Right ventricle myocardium inferior (tissue), 1 donor: ENCODE measurements around the gene TMEM87A. TPM values are rescaled to one million over a fixed set of nuclear protein-coding genes. Genes with fewer than 3 reads are reported as not detected.
"Not testable (repeated sequence)": the region's sequence is repeated elsewhere in the genome, so short reads cannot be mapped to it uniquely, and the experiment has no call there.

Source experiments
- ATAC-seq: fragments of 200-7000 bp; cut with Tn5 transposase; one replicate; pipeline ENCODE4 v1.9.1; 2020; ENCODE audit warnings: mild to moderate bottlenecking, moderate library complexity
- DNase-seq: peaks from one replicate; pipeline ENCODE4 v3.0.0; 2021; ENCODE audit errors: missing footprints
- intact Hi-C: fragments of 100-400 bp; cut with DNase I; formaldehyde crosslinking; loops from one replicate; pipeline ENCODE4 v1.11.0; 2022
- total RNA-seq: library from RNA; stranded (reverse); fragmentation: NEBNext Ultra II Directional; extraction: Animal tissue kit (Norgen Biotek cat#: 25700); gene quantifications from one replicate; pipeline ENCODE4 v1.2.1, GENCODE V29; 2021
- donor health status: DM: no; HTN: yes; CAD: no; lungs with severe emphysema.

TMEM87A gene
- total RNA-seq, 1 donor from 2014 or later = 19.0 TPM

DNA sequence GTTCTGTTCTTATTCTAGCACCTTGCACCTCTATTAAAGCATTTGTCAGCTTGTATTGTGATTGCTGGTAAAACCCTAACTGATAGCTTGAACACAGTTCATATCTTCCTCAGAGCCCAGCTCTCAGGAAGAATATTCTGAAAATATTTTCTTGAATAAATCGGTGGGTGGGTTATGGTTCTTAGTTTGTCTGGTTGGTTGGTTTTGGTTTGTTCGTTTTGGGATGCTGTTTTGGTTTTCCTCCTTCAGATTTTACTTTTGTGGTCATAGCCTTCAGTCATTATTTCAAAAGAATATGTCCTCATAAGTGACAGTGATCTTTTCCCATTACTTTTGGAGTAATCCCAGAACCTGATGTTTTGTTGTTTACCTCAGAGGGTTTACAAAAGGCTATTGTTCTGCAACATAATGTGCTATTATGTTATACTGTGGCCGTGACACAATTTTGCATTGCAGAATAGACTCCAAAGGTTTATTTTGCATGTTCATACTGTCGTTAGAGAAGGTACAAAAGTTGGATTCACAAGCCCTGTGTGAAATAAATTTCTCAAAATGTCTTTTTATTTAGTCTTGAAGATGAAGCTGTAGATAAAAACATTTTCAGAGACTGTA lies 2.7 kb upstream of the TMEM87A start:
- DNase-seq (no peak), ATAC-seq (no peak)
- intact Hi-C loops = loop anchor here (10.0 kb wide), 1 partner anchor 199 kb away; no protein-coding TSS in a partner anchor

DNA sequence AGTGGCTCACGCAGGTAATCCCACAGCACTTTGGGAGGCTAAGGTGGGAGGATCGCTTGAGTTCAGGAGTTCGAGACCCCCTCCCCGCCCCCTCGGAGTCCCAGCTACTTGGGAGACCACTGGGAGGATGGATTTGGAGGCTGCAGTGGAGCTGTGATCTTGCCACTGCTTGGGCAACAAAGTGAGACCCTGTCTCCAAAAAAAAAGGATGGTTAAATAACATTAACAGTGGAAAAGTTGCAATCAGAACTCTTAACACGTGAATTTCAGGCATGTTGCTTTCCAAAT lies 1.4 kb upstream of the TMEM87A start:
- intact Hi-C loops = loop anchor here (5.0 to 10.0 kb wide), 2 partner anchors 113 to 200 kb away; no protein-coding TSS in a partner anchor
- ATAC-seq = no peak
- DNase-seq = no peak

DNA sequence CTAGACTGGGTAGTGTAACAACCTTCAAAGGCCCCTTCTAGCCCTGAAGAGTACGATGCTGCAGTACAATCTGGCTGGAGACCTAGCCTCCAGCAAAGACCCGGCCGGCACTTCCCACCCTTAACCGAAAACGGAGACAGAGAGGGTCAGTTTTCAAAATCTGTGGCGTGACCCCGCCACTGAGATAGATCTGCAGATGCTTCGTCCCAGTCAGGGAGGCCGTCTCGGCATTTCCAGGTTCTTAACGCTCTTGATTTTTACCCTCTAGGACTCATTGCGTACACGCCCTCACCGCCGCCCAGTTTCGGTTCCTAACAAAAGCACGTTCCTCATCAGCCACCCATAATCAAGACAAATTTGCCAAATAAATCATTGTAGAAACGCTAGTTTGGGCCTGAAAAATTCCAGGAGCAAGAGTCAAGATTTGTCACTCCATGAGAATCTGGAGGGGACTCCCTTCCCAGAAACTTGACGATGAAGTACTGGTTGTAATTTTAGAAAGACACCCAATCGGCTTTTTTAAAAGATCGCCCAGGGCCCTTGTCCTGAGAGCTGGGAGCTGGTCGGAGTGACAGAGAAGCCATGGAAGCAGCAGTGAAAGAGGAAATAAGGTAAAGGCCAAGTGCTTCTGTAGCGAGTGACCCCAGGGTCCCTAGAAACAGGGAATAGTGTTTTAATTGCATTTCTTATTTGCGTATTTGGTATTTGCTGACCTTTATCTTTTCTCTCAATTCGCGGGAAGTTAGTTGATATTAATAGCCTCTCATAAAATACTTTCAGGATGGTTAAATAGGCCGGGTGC lies 868 bp upstream of the TMEM87A start:
- peak; percentile 39 for ATAC-seq
- intact Hi-C loops = loop anchor here (5.0 to 10.0 kb wide), 2 partner anchors 113 to 201 kb away; no protein-coding TSS in a partner anchor

DNA sequence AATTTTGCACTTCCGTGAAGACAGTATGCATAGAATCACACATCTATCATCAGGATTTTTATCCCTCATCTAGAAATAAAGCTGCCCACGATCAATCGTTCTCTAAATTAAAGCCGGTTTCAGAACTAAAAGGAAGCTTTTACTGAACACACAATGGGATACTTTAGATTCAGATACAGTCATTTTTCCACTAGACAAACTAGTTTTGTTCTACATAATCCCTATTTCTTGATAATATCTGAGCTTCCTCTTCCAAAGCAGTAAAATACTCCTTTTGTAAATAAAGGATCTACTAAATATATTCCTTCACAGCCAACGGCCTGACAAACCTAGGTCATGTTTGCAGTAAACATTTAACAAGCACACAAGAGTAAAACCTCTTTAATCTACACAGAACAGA lies 2.2 kb downstream of the TMEM87A start:
- DNase-seq (no peak), ATAC-seq (no peak)
- intact Hi-C loops = loop anchor here (5.0 to 10.0 kb wide), 2 partner anchors 116 to 204 kb away; no protein-coding TSS in a partner anchor

More for the DNA sequence above, 868 bp upstream of the TMEM87A start:
- peak; percentile 89 for DNase-seq

DNA sequence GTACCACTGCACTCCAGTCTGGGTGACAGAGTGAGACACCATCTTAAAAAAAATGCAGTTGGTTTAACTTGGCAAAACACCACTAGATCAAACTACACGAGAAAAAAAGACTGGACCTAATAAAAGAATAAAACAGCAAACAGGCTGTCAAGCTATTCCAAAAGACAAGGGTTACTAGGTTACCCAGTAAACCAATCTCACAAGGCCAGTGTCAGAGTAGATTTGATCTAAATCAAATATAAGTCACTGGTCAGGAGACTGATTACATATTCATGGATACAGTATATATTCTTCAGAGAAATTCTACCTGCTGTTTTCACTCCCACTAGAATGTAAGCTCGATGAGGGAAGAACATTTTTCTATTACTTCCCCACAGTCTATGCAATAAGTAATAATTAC lies 2.7 kb downstream of the TMEM87A start:
- ATAC-seq (no peak), DNase-seq (no peak)
- intact Hi-C loops = loop anchor here (5.0 to 10.0 kb wide), 2 partner anchors 117 to 204 kb away; no protein-coding TSS in a partner anchor

DNA sequence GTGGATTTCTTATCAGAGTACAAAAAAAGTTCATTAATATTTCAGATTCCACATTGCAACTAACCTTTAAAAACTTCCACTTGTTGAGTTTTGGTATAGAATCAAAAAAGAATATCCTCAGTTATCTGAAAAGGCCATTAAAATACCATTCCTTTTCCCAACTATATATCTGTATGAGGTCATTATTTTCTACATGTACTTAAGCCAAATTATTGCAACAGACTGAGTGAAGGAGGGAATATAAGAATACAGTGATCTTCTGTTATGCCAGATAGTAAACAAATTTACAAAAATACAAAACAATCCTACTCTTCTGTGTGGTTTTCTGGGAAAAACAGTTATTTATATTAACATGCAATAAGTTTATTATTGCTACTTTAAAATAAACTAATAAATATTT lies 5.9 kb downstream of the TMEM87A start:
- intact Hi-C loops = no loop called here

DNA sequence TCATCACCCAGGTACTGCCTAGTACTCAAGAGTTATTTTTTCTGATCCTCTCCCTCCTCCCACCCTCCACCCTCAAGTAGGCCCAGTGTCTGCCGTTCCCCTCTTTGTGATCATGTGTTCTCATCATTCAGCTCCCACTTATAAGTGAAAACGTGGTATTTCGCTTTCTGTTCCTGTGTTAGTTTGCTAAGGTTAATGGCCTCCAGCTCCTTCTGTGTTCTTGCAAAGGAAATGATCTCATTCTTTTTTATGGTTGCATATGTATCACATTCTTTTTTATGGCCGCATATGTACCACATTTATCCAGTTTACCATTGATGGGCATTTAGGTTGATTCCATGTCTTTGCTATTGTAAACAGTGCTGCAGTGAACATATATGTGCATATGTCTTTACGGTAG lies 8.4 kb downstream of the TMEM87A start:
- no peak for DNase-seq
- intact Hi-C loops = no loop called here
- ATAC-seq = no peak

More for the DNA sequence above, 5.9 kb downstream of the TMEM87A start:
- ATAC-seq (no peak), DNase-seq (no peak)

DNA sequence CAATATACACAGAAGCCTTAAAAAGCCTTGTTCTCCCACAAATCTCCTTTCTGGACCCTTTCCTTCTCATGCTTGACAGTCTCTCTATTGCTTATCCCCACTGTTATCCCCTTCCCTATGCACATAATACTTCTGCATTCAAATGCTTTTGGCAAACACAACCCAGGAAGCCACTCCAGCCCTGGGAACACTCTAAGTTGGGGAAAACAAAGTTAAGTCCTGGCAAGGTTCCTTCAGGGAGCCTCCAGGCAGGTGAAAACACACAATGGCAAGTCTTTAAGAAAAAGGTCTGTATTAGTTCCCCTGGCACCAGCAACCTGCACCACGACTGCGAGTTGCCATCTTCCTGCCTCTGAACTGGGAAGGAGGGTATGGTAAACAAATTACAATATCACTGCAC lies 19.9 kb downstream of the TMEM87A start:
- ATAC-seq = no peak
- no peak for DNase-seq
- intact Hi-C loops = no loop called here

DNA sequence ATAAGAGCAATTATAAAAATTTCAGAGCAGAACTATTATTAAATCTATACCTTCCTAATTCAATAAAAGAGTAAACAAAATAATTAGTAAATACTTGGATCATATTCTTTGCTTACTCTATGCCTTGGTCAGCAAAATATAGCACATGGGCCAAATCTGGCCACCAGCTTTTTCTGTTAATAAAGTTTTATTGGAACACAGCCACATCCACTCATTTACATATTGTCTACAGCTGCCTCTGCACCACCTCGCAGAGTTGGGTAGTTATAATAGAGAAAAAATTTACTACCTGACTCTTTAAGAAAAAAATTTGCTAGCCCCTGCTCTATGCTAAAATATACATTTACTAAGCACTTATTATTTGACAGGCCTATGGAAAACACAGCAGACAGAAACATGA lies 32.4 kb downstream of the TMEM87A start:
- no peak for DNase-seq
- intact Hi-C loops = no loop called here
- no peak for ATAC-seq

DNA sequence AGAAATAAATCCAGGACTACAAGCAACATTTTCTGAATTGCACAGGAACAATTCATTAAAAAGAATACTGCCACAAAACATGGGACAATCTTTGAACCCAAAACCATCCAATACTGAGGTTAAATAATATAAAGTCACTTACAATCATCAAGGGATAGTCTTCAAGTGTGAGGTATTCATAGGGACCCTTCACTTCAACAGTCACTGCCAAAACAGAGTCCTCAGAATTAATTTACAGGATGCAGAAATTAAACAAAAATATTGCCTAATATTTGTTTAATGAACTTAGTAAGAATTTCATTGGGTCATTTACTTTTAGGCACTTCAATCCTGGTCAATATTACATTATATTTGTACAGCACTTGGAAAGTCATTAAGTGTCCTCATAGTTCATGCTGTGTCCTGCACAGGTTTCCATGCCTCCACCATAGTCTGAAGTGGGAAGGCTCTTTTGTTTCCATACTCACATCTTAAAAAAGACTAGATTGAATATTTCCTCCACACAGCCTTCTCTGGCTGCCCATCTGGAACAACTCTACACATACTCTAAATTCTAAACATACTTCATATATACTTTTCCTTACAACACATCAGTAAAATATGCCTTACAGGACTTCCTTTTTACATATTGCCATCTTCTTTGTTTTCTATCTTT lies 33.6 kb downstream of the TMEM87A start:
- no peak for DNase-seq
- intact Hi-C loops = no loop called here
- no peak for ATAC-seq

DNA sequence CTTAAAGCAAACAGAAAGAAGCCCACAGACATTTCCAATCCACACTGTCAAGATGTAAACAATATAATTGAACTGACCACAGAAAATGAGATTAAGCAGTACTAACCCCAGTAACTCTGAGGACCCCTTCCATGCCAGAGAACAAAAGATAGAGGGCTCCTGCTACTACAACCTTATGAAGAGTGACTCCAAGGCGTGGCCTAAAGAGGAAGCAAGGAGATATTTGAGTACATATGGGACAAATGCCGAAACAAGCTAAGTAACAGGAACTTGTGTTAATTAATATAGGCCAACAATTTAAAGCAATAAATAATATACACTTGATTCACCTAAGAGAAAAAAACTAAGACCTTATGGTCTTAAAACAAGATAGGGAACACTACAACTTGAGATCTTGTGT lies 40.1 kb downstream of the TMEM87A start:
- DNase-seq (no peak), ATAC-seq (no peak)
- intact Hi-C loops = no loop called here

DNA sequence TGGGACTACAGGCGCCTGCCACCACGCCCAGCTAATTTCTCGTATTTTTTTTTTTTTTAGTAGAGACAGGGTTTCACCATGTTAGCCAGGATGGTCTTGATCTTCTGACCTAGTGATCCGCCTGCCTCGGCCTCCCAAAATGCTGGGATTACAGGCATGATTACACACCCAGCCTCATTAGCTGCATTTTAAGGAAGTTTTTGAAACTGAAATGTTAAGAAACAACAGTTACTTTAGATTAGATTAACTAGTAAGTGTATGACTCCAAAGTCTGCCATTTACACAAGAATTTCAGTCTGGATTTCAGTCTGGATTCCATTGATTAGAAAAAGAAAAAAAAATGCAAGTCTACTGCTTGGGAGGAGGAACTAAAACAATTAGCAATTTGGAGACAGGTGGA lies 40.6 kb downstream of the TMEM87A start:
- intact Hi-C loops = no loop called here
- DNase-seq = no peak

DNA sequence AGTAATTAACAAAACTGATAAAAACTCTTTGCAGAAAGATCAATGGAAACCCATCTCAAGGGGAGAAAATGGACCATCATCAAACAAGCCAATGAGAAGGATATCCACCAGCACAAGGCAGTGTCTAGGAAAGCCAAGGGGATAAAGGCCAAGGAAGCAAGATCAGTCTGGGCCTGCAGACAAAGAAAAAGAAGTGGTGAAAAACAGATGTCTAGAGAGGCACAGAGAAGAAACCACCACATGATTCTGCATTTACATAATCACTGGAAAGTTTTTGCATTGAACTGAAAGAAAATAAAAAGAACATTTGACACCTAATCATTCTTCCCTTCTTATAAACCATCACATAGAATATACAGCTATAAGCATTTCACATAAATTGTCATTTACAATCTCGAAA lies 42.1 kb downstream of the TMEM87A start:
- no peak for DNase-seq
- intact Hi-C loops = no loop called here

More for the DNA sequence above, 40.6 kb downstream of the TMEM87A start:
- no peak for ATAC-seq

DNA sequence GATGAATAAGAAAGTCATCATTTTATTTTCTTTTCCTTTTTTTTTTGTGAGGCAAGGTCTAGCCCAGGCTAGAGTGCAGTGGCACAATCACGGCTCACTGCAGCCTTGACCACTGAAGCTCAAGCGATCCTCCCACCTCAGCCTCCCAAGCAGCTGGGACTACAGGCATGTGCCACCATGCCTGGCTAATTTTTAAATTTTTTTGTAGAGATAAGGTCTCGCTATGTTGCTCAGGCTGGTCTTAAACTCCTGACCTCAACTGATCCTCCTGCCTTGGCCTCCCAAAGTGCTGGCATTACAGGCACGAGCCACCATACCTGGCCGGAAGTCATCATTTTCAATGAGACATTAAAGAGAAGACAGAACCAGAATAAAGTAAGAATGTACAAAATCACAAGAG lies 44.3 kb downstream of the TMEM87A start:
- ATAC-seq, DNase-seq, intact Hi-C loops: not testable (repeated sequence)

More for the DNA sequence above, 42.1 kb downstream of the TMEM87A start:
- no peak for ATAC-seq

DNA sequence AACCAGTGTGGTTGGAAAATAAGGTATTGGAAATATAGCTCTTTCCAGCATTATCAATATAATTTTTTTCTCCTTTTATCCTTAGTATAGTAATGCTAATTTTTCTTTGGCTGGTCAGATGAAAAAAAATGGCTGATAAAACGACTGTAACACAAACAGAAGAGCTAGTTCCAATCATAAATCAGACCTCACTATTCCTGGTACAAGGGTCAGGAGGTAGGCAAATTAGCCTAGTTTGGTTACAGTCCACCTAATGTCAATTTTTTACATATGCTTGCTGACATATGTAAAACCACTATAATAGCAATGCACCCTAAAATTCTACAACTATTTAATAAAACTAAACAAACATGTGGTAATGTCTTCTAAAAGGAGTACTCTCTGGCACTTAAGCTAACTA lies 45.2 kb downstream of the TMEM87A start:
- ATAC-seq (no peak), DNase-seq (no peak)
- intact Hi-C loops = no loop called here

DNA sequence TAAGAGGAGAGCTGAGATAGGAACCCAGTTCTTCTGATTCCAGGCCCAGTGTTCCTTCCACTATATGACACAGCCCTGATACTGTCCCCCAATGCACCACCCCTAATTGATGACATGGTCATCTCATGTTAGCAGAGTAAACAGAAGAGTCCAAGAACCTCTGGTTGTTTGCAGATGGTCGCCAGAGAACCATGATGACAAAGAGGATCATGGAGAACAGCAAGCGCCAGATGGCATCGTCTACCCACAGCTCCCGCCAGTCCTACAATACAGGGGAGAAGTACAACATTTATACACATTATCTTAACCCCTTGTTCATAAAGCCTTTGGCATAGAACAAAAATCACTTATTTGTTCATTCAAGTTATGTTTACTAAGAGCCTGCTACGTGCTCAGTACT lies 46.6 kb downstream of the TMEM87A start:
- DNase-seq (no peak), ATAC-seq (no peak)
- intact Hi-C loops = no loop called here

DNA sequence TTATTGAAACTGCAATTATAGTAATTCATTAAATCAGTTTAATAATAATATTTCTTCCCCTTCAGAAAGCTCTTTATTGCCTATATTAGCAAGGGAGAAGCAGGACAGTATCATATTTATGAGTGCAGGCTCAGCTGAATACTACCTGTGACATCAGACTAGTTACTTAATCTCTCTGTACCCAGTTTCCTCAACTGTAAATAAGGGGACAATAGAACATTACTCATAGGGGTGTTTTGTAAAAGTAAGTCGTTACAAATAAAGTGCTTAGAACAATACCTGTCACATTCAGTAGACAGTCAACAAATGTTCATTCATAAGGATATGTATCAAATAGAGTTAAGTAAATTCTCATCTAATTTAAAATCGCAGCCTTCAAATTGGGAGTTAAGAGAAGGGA lies 53.0 kb downstream of the TMEM87A start:
- ATAC-seq = no peak
- no peak for DNase-seq
- intact Hi-C loops = no loop called here

DNA sequence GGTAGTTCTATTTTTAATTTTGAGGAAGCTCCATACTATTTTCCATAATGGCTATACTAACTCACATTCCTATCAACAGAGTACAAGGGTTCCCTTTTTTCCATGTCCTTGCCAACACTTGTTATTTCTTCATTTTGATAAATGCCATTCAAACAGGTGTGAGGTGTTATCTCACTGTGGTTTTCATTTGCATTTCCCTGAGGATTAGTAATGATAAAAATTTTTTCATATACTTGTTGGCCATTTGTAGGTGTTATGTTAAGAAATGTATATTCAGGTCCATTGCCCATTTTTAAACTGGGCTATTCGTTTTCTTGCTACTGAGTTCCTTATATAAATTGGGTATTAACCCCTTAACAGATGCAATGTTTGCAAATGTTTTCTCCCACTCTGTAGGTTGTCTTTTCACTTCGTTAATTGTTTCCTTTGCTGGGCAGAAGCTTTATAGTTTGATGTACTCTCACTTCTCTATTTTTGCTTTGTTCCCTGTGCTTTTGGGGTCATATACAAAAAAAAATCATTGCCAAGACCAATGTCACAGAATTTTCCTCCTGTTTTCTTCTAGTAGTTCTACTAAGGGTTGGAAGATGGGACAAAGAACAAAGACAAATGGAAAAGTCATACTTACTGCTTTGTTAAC lies 54.2 kb downstream of the TMEM87A start:
- intact Hi-C loops = no loop called here
- DNase-seq (no peak), ATAC-seq (no peak)

DNA sequence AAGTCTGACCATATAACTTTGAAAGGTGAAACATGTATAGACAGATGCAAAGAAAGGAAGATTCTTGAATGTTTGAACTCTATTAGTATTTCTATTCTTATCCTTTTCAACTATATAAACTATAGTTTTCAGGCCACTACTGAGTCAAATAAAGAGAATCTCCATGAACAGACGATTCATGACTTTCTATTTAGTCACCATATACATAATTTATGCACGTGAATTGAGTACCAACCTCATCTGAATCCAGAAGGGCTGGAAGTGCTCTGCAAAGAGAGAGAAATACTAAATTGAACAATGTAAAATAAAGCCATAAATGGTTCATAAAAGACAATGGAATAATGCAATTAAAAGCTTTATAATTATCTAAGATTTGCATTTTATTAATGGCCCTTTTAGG lies 55.7 kb downstream of the TMEM87A start:
- intact Hi-C loops = no loop called here
- ATAC-seq = no peak
- DNase-seq = no peak
